PC-3 (cell line): ENCODE data around the gene CLDN9.

ENCODE experiments used
- EZH2 ChIP-seq: fragments of 300-600 bp; sonication (generic); IDR thresholded peaks from one replicate; pipeline ENCODE4 v1.6.1; 2017; ENCODE audit warnings: antibody characterized with exemption, mild to moderate bottlenecking, low read length; ENCODE audit not compliant: unreplicated experiment
- EZH2phosphoT487 ChIP-seq: fragments of 300-600 bp; sonication (generic); IDR thresholded peaks from 2 replicates; pipeline ENCODE4 v1.6.1; 2018; ENCODE audit warnings: mild to moderate bottlenecking, antibody characterized with exemption, low read length, borderline replicate concordance
- TF ChIP-seq, protein P1 (sequence below): fragments of 300-600 bp; sonication (generic); conservative IDR thresholded peaks from 2 replicates; pipeline ENCODE4 v1.5.1; 2017; ENCODE audit warnings: antibody characterized with exemption, low read depth, mild to moderate bottlenecking, low read length

- TF ChIP-seq, protein P1, sequence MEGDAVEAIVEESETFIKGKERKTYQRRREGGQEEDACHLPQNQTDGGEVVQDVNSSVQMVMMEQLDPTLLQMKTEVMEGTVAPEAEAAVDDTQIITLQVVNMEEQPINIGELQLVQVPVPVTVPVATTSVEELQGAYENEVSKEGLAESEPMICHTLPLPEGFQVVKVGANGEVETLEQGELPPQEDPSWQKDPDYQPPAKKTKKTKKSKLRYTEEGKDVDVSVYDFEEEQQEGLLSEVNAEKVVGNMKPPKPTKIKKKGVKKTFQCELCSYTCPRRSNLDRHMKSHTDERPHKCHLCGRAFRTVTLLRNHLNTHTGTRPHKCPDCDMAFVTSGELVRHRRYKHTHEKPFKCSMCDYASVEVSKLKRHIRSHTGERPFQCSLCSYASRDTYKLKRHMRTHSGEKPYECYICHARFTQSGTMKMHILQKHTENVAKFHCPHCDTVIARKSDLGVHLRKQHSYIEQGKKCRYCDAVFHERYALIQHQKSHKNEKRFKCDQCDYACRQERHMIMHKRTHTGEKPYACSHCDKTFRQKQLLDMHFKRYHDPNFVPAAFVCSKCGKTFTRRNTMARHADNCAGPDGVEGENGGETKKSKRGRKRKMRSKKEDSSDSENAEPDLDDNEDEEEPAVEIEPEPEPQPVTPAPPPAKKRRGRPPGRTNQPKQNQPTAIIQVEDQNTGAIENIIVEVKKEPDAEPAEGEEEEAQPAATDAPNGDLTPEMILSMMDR, result no peak
- TF ChIP-seq EZH2 (no peak), EZH2phosphoT487 (no peak)
These were observed 22.7 kb downstream of the CLDN9 start for GRCh38 chr16:3035289-3035971.
